GM19468 (cell line): ENCODE measurements around the gene SEPTIN10.
"Not testable (repeated sequence)": the region's sequence is repeated elsewhere in the genome, so short reads cannot be mapped to it uniquely, and the experiment has no call there.

Experiments
- ATAC-seq: cut with Tn5 transposase; IDR thresholded peaks from one replicate; pipeline ENCODE4 v1.9.1; 2021; ENCODE audit warnings: mild to moderate bottlenecking, moderate library complexity, moderate number of reproducible peaks; ENCODE audit not compliant: unreplicated experiment; ENCODE audit errors: extremely low read depth

Gene SEPTIN10

DNA sequence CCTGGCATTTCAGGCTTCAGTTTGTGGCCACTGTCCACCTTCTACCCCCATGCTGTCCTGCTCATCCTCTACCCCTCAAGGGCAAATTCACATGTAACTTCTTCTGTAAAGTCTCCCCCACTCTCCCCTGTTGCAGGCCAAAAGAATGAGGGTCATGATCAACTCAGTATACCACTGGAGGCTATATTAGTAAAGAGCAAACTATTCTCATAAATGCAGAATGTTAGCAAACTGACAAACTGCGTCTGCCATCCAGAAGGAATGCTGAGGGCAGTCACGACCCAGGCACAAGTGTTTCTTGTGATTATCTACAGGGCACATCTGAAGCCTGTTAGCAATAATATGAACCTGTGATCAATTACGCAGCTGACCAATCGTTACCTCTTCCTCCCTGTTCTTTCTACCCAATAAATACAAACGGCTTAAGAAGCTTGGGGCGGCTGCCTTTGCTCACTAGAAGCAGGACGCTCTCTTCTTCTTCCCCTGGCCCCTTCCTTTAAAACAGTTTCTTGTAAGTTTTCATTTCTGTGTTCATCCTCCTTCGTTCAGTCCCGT is 58.3 kb downstream of the SEPTIN10 start:
- no peak for ATAC-seq

GRCh38 chr2:109554758-109555157 is 59.0 kb downstream of the SEPTIN10 start:
- ATAC-seq, result no peak

GRCh38 chr2:109549016-109549590 is 64.7 kb downstream of the SEPTIN10 start:
- no peak for ATAC-seq

- no peak for ATAC-seq
Observed at GRCh38 chr2:109547280-109547679, 66.5 kb downstream of the SEPTIN10 start.

DNA sequence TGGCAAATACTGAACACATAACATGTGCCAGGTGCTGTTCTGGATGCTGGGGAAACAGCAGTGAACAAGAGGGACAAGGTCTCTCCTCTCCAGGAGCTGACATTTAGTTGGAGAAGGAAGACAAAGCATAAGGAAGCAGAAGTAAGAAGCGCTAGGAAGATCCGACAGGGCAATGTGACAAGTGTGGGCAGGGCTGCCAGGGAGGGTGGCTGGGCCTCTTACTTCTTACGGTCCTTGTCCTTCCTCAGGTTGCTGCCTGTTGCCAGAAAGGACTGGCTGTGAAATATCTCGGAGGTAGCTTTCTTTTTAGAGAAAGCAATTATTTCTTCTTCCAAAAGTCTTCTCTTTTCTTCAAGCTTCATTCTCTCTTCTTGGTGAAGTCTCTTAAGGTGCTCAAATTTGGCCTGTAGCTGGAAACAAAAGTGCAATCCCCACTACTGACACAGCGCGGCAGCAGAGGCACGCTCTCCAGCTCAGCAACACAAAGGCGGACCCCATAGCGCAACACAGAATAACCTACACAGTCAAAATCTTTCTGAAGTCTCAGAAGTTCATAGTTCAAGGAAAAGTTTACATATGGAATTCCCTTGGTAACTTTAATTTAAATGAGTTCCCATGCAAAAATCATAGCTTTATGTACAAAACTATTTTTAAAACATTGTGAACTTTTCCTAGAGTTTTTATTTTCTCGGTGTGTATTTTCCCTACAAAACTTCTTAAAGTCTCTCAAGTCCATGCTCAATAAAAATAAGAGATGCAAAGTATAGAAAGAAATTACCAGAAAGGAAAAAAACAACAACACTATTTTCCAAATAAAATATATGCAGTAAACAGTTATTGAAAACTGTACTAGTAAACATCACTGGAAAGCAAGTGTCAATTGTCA is 67.7 kb downstream of the SEPTIN10 start:
- ATAC-seq, result no peak

- no peak for ATAC-seq
Observed at GRCh38 chr2:109542384-109542783, 71.4 kb downstream of the SEPTIN10 start.

DNA sequence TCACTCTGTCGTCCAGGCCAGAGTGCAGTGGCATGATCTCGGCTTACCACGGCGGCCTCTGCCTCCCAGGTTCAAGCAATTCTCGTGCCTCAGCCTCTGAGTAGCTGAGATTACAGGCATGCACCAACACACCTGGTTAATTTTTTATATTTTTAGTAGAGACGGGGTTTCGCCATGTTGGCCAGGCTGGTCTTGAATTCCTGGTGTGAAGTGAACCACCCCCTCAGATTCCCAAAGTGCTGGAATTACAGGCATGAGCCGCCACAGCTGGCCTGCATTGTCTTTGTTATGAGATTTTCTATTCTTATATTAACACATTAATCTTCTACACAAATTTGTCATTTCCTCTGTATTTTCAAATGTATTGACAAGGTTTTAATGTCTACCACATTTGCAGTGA is 75.2 kb downstream of the SEPTIN10 start:
- no peak for ATAC-seq

GRCh38 chr2:109537565-109538222 is 76.1 kb downstream of the SEPTIN10 start:
- ATAC-seq, result no peak

GRCh38 chr2:109536556-109536955 is 77.2 kb downstream of the SEPTIN10 start:
- not testable (repeated sequence) for ATAC-seq

DNA sequence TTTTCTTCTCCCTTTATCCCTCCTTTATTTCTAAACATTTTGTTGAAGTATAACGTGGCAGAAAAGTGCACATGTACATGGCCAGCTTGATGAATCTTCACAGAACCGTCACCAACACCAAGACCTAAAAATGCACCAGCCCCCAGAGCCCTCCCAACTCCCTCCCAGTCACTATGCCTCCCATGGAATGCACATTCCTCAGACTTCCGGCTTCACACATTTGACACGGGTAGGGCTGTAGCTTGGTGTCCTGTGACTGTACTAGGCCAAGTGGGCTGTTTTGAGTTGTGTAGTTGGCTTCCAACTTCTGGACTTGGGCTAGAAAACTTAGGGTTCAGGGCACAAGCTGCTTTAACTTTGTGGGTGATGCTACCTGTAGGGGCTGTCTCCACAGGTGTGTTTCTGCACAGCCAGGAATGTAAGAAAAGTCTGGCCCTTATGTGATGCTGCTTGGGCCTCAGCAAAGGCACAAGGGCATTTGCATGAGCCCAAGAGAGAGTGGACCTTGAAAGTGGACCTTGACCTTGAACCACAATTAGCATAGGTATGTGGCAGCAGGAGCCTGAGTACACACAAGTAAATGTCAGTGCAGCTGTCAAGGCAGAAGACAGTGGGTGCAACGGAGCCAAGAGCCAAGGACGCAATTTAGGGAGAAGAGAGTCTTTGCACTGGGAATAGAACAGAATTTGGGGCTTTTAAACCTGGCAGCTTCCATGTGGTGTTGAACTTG is 78.4 kb downstream of the SEPTIN10 start:
- ATAC-seq, result no peak

DNA sequence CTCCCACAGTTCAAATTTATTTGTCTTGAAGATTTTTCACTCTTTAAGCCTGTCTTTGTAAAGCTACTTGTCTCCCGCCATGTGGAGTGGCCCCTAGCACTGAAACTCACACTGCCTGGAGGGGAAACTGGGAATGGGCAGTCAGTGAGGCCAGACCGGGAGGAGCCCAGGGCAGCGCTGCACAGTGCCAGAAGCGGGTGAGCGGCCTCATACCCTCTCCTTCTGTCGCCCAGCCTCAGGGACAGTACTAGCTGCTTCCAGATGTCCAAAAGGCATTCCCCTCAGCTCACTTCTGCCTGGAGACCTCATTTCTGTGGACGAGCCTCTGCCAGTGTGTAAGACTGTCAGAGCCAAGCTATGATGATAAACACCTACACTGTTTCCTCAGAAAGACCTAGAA is 79.9 kb downstream of the SEPTIN10 start:
- no peak for ATAC-seq

GRCh38 chr2:109532728-109533076 is 81.1 kb downstream of the SEPTIN10 start:
- no peak for ATAC-seq

DNA sequence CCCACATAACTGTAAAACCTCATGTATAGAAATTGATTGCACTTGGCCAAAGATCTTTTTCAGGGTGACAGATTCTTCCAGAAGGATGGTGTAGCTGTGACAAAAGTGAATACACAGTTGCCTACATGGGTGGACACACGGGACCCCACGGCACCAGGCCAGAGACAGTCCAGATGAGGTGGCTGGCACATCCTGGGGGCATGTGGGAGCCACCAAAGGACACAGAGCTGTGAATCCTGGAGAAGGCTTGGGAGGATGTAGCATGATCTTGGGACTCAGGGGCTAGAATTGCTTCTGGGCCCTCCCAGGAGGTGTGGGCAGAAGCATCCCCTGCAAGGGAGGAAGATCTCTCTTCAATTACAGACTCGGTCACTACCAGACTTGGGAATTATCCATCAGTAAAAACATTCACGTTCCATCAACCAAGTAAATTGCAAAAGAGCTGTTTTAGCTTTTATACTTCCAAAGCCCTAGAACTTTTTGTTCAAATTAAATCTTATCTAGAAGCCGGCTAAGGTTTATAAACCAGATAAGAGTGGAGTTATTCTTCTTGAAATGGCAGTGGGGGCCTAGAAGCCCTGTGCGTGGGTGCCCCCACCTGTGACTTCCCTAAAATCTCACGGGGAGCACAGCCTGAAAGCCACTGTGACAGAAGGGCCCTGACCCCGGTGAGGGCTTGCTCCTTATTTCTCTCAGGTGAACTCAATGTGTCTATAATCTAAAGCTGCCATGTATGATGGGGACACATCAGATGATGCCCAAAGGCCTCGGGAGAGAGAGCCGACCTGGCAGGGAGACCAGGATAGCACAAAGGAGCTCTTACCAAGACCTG is 81.7 kb downstream of the SEPTIN10 start:
- ATAC-seq, result no peak

GRCh38 chr2:109531221-109531620 is 82.5 kb downstream of the SEPTIN10 start:
- no peak for ATAC-seq

GRCh38 chr2:109530712-109531111 is 83.1 kb downstream of the SEPTIN10 start:
- ATAC-seq, result no peak

DNA sequence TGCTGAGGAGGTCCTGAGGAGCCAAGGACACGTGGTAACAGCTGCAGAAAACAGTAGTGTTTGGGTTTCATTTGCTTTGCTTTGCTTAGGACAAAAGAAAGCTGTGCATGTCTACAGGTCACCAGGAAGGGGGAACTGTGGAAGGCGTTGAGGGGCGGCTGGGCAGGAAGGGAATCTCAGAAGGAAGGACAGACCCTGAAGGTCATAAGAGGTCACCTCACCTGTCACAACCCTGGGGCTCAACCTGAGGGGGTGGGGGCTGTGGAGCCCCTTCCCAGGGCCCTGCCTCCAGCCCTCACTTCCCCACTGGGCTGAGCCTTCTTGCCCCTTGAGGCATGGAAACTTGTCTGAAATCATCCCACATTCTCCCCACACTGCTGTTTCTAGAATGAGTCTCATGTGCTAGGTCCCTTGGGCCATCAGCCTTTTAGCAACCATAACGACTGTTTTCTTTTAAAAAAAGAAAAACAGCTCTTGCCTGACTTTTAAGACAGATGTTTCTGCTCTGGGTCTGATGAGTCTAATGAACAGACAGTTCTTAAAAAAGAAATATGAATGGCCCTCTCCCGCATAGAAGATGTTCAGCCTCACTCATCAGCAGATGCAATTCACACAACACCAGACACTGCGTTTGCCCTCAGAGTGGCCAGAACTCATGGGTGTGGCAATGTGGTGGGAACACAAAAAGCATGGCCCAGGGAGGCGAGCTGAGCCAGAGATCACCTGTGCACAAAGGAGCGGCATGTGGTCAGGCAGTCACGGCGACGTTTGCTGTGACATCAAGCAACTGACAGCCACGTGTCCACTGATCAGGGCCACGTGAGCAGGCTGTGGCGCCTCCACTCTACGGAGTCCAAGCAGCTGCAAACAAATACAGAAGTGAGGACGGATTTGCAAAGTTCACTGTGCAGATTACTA is 84.0 kb downstream of the SEPTIN10 start:
- ATAC-seq, result no peak

DNA sequence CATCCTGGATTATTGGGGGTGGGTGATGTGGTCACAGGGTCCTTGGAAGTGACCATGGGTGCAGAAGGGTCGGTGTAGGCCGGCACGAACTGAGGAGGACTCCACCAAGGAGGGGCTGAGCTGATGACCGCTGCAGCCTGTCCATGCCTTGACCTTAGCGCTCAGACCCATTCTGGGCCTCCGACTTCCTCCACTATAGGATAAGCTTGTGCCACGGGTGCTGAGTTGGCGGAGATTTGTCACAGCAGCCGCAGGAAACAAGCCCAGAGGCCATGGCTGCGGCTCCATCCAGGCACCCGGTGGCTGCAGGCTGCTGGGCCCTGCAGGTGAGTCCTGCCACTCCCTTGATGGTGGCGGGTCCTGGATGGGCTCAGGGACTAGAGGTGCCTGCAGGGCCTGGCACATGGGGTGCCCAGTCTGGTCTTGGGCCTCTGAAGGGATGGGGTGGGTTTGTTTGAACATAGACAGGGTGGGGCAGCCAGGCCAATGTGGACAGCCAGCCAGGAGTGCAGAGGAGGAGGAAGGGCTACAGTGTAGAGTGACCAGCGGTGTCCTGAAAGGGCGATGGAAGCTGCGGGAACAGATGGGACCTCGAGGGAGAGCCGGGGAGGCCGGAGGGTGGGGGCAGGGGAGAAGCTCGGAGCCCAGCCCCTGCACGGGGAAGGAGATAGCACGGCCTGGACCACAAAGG is 84.8 kb downstream of the SEPTIN10 start:
- ATAC-seq, result no peak
